CD8-positive, alpha-beta memory T cell (primary cell): ENCODE results near the gene EPB41L1. TPM values are rescaled to one million over a fixed set of nuclear protein-coding genes. Genes with fewer than 3 reads are reported as not detected.
A peak's percentile ranks its signal among the peaks of the same experiment; 100 is the strongest.

Experiments
- CTCF ChIA-PET: fragments of 350-600 bp; sonication (Branson Sonifier 250); formaldehyde crosslinking; loops from one replicate; lab custom pipeline; 2021; ENCODE audit warnings: antibody characterized with exemption; lab: Charles Lee
- POLR2A ChIA-PET: fragments of 350-600 bp; sonication (Branson Sonifier 250); formaldehyde crosslinking; loops from one replicate; lab custom pipeline; 2021; ENCODE audit warnings: antibody characterized with exemption; lab: Charles Lee
- DNase-seq, 5 donors: peaks; one replicate each; pipeline versions ENCODE4 v3.0.0 to v3.0.0-alpha.2; 2020 to 2022; ENCODE audit warnings: mixed read lengths in 1 of 5
- H3K27ac ChIP-seq: one replicate; pipeline ENCODE4 v1.7.0; 2013; ENCODE audit warnings: low read depth, mild to moderate bottlenecking, low read length, moderate library complexity
- H3K27me3 ChIP-seq: 2 replicates; pipeline ENCODE4 v1.7.0; 2013; ENCODE audit warnings: low read length, mild to moderate bottlenecking; ENCODE audit not compliant: insufficient read depth, poor library complexity, severe bottlenecking
- H3K36me3 ChIP-seq: 2 replicates; pipeline ENCODE4 v1.7.0; 2013; ENCODE audit warnings: mild to moderate bottlenecking, low read length, moderate library complexity; ENCODE audit not compliant: insufficient read depth
- H3K4me1 ChIP-seq: 2 replicates; pipeline ENCODE4 v1.7.0; 2013; ENCODE audit warnings: mild to moderate bottlenecking, low read length, moderate library complexity; ENCODE audit not compliant: insufficient read depth
- H3K4me3 ChIP-seq: 2 replicates; pipeline ENCODE4 v1.7.0; 2013; ENCODE audit warnings: mild to moderate bottlenecking, low read length
- H3K9me3 ChIP-seq: 2 replicates; pipeline ENCODE4 v1.7.0; 2013; ENCODE audit warnings: mild to moderate bottlenecking, low read length
- H3K27ac Mint-ChIP-seq, 8 donors: one replicate each; pipeline ENCODE4 v1.8.0; 2020 to 2021; ENCODE audit warnings: mixed read lengths in 8 of 8, mild to moderate bottlenecking in 6 of 8, inconsistent platforms in 3 of 8, moderate library complexity in 3 of 8
- H3K27me3 Mint-ChIP-seq, 2 donors: one replicate each; pipeline ENCODE4 v1.8.0; 2020 to 2021; ENCODE audit warnings: mixed read lengths in 2 of 2, mild to moderate bottlenecking in 1 of 2, moderate library complexity in 1 of 2
- H3K36me3 Mint-ChIP-seq, 3 donors: one replicate each; pipeline ENCODE4 v1.8.0; 2020 to 2021; ENCODE audit warnings: mixed read lengths in 3 of 3, inconsistent platforms in 1 of 3, mild to moderate bottlenecking in 1 of 3
- H3K4me1 Mint-ChIP-seq, 3 donors: one replicate each; pipeline ENCODE4 v1.8.0; 2020 to 2021; ENCODE audit warnings: mixed read lengths in 3 of 3, inconsistent platforms in 1 of 3, mild to moderate bottlenecking in 1 of 3
- H3K4me3 Mint-ChIP-seq, 7 donors: one replicate each; pipeline ENCODE4 v1.8.0; 2020 to 2021; ENCODE audit warnings: mixed read lengths in 7 of 7, mild to moderate bottlenecking in 6 of 7, moderate library complexity in 4 of 7, inconsistent platforms in 2 of 7
- H3K9me3 Mint-ChIP-seq, 5 donors: one replicate each; pipeline ENCODE4 v1.8.0; 2020 to 2022; ENCODE audit warnings: mixed read lengths in 5 of 5, mild to moderate bottlenecking in 3 of 5, moderate library complexity in 2 of 5, inconsistent platforms in 1 of 5
- polyA plus RNA-seq: library from polyadenylated mRNA; unstranded; fragments of 300-500 nt; fragmentation: Illumina TruSeq; gene quantifications from one replicate; pipeline ENCODE4 v1.2.3, GENCODE V29; 2021
- total RNA-seq, 2 experiments: library from RNA; stranded (reverse); gene quantifications; one replicate each; pipeline ENCODE4 v1.2.3, GENCODE V29; 2021

EPB41L1 gene
- total and polyA plus RNA-seq, 3 experiments from 2014 or later, result 0.29 to 0.35 TPM; not detected in 1

- Histone ChIP-seq H3K27ac (no peak overlapping the region), H3K9me3 (no peaks in the 10 kb centered on the region), H3K36me3 (no peaks in the 10 kb centered on the region), H3K4me3 (no peak overlapping the region), H3K4me1 (no peaks in the 10 kb centered on the region), H3K27me3 (peaks cover 3% of the 10 kb centered on the region)
- H3K9me3 Mint-ChIP-seq, result no peaks in the 10 kb centered on the region
- ChIA-PET POLR2A (no interaction called here), CTCF (interaction anchor here (1.6 kb wide), 1 partner anchor 9 kb away, joined by 4 read pairs; no protein-coding TSS in a partner anchor)
- no peak for DNase-seq
- H3K4me3 Mint-ChIP-seq, result no peak overlapping the region
- no peaks in the 10 kb centered on the region for H3K36me3 Mint-ChIP-seq
- peak overlapping the region in 1 of 8 donors; percentile 4 for H3K27ac Mint-ChIP-seq
- H3K4me1 Mint-ChIP-seq, result no peaks in the 10 kb centered on the region
- peaks cover 8 to 29% of the 10 kb centered on the region in 2 donors for H3K27me3 Mint-ChIP-seq
These were observed 42.4 kb upstream of the EPB41L1 start for GRCh38 chr20:36112112-36112511.

- H3K4me3 Mint-ChIP-seq, result no peak overlapping the region
- no peaks in the 10 kb centered on the region for H3K36me3 ChIP-seq
- H3K4me1 ChIP-seq, result no peaks in the 10 kb centered on the region
- H3K27me3 Mint-ChIP-seq, result peaks cover 8 to 33% of the 10 kb centered on the region in 2 donors
- no peak for DNase-seq
- POLR2A ChIA-PET, result no interaction called here
- H3K27ac Mint-ChIP-seq, result no peak overlapping the region
- no peak overlapping the region for H3K4me3 ChIP-seq
- H3K27ac ChIP-seq, result no peak overlapping the region
- no peaks in the 10 kb centered on the region for H3K9me3 ChIP-seq
- no peaks in the 10 kb centered on the region for H3K9me3 Mint-ChIP-seq
- no peaks in the 10 kb centered on the region for H3K36me3 Mint-ChIP-seq
- no peaks in the 10 kb centered on the region for H3K4me1 Mint-ChIP-seq
- CTCF ChIA-PET, result interaction anchor here (1.6 kb wide), 1 partner anchor 10 kb away, joined by 4 read pairs; no protein-coding TSS in a partner anchor
- H3K27me3 ChIP-seq, result peaks cover 3% of the 10 kb centered on the region
These were observed 41.5 kb upstream of the EPB41L1 start for GRCh38 chr20:36113036-36113435.

GRCh38 chr20:36113566-36114250, 40.8 kb upstream of the EPB41L1 start:
- H3K27ac Mint-ChIP-seq, result no peak overlapping the region
- ChIA-PET CTCF (interaction anchor here (1.0 to 1.6 kb wide), 2 partner anchors 11 to 121 kb away, joined by 3 to 4 read pairs; no protein-coding TSS in a partner anchor), POLR2A (interaction anchor here (0.9 kb wide), 1 partner anchor 63 kb away, joined by 3 read pairs; no protein-coding TSS in a partner anchor)
- H3K4me3 ChIP-seq, result no peak overlapping the region
- DNase-seq, result no peak
- H3K27me3 Mint-ChIP-seq, result peaks cover 8 to 34% of the 10 kb centered on the region in 2 donors
- H3K9me3 Mint-ChIP-seq, result no peaks in the 10 kb centered on the region
- H3K27ac ChIP-seq, result no peak overlapping the region
- H3K36me3 Mint-ChIP-seq, result no peaks in the 10 kb centered on the region
- H3K27me3 ChIP-seq, result peaks cover 3% of the 10 kb centered on the region
- no peaks in the 10 kb centered on the region for H3K4me1 Mint-ChIP-seq
- no peak overlapping the region for H3K4me3 Mint-ChIP-seq
- no peaks in the 10 kb centered on the region for H3K9me3 ChIP-seq
- H3K36me3 ChIP-seq, result no peaks in the 10 kb centered on the region
- no peaks in the 10 kb centered on the region for H3K4me1 ChIP-seq

GRCh38 chr20:36114707-36115106, 39.8 kb upstream of the EPB41L1 start:
- Mint-ChIP-seq H3K27me3 (peaks cover 9 to 38% of the 10 kb centered on the region in 2 donors), H3K27ac (no peak overlapping the region), H3K36me3 (no peaks in the 10 kb centered on the region), H3K4me3 (no peak overlapping the region), H3K9me3 (no peaks in the 10 kb centered on the region), H3K4me1 (no peaks in the 10 kb centered on the region)
- Histone ChIP-seq H3K27ac (no peak overlapping the region), H3K36me3 (no peaks in the 10 kb centered on the region), H3K27me3 (peaks cover 3% of the 10 kb centered on the region), H3K9me3 (no peaks in the 10 kb centered on the region), H3K4me1 (no peaks in the 10 kb centered on the region), H3K4me3 (no peak overlapping the region)
- POLR2A ChIA-PET, result no interaction called here
- CTCF ChIA-PET, result no interaction called here
- no peak for DNase-seq

- peaks cover 3% of the 10 kb centered on the region for H3K27me3 ChIP-seq
- Mint-ChIP-seq H3K4me3 (no peak overlapping the region), H3K9me3 (no peaks in the 10 kb centered on the region), H3K27me3 (peaks cover 10 to 43% of the 10 kb centered on the region in 2 donors), H3K4me1 (no peaks in the 10 kb centered on the region), H3K36me3 (no peaks in the 10 kb centered on the region), H3K27ac (no peak overlapping the region)
- DNase-seq, result no peak
- no peaks in the 10 kb centered on the region for H3K9me3 ChIP-seq
- H3K4me1 ChIP-seq, result no peaks in the 10 kb centered on the region
- H3K27ac ChIP-seq, result no peak overlapping the region
- no peaks in the 10 kb centered on the region for H3K36me3 ChIP-seq
- no peak overlapping the region for H3K4me3 ChIP-seq
- CTCF ChIA-PET, result no interaction called here
- POLR2A ChIA-PET, result interaction anchor here (0.5 kb wide), 1 partner anchor 37 kb away, joined by 8 read pairs; no protein-coding TSS in a partner anchor
These were observed 38.6 kb upstream of the EPB41L1 start for GRCh38 chr20:36115925-36116324.

GRCh38 chr20:36116807-36117441, 37.6 kb upstream of the EPB41L1 start:
- H3K4me1 Mint-ChIP-seq, result no peaks in the 10 kb centered on the region

GRCh38 chr20:36117638-36118037, 36.9 kb upstream of the EPB41L1 start:
- no peaks in the 10 kb centered on the region for H3K4me1 ChIP-seq
- H3K27me3 ChIP-seq, result peaks cover 3% of the 10 kb centered on the region
- H3K36me3 ChIP-seq, result no peaks in the 10 kb centered on the region
- POLR2A ChIA-PET, result no interaction called here
- no peak for DNase-seq
- H3K4me3 ChIP-seq, result no peak overlapping the region
- Mint-ChIP-seq H3K27ac (no peak overlapping the region), H3K9me3 (no peaks in the 10 kb centered on the region), H3K4me3 (no peak overlapping the region), H3K4me1 (no peaks in the 10 kb centered on the region), H3K27me3 (peaks cover 10 to 43% of the 10 kb centered on the region in 2 donors), H3K36me3 (no peaks in the 10 kb centered on the region)
- CTCF ChIA-PET, result no interaction called here
- H3K27ac ChIP-seq, result no peak overlapping the region
- H3K9me3 ChIP-seq, result no peaks in the 10 kb centered on the region

More at GRCh38 chr20:36116807-36117441, 37.6 kb upstream of the EPB41L1 start:
- ChIA-PET POLR2A (no interaction called here), CTCF (no interaction called here)
- H3K9me3 Mint-ChIP-seq, result no peaks in the 10 kb centered on the region
- H3K27me3 Mint-ChIP-seq, result peaks cover 10 to 43% of the 10 kb centered on the region in 2 donors
- H3K4me3 ChIP-seq, result no peak overlapping the region
- no peak overlapping the region for H3K27ac Mint-ChIP-seq
- no peaks in the 10 kb centered on the region for H3K4me1 ChIP-seq
- H3K27me3 ChIP-seq, result peaks cover 3% of the 10 kb centered on the region
- H3K9me3 ChIP-seq, result no peaks in the 10 kb centered on the region
- H3K27ac ChIP-seq, result no peak overlapping the region
- no peak overlapping the region for H3K4me3 Mint-ChIP-seq
- DNase-seq, result no peak
- no peaks in the 10 kb centered on the region for H3K36me3 ChIP-seq
- no peaks in the 10 kb centered on the region for H3K36me3 Mint-ChIP-seq

GRCh38 chr20:36118371-36118770, 36.2 kb upstream of the EPB41L1 start:
- Mint-ChIP-seq H3K27ac (no peak overlapping the region), H3K36me3 (no peaks in the 10 kb centered on the region), H3K4me3 (no peak overlapping the region), H3K9me3 (no peaks in the 10 kb centered on the region), H3K4me1 (no peaks in the 10 kb centered on the region), H3K27me3 (peaks cover 10 to 43% of the 10 kb centered on the region in 2 donors)
- Histone ChIP-seq H3K36me3 (no peaks in the 10 kb centered on the region), H3K9me3 (no peaks in the 10 kb centered on the region), H3K27ac (no peak overlapping the region), H3K4me1 (no peaks in the 10 kb centered on the region), H3K4me3 (no peak overlapping the region), H3K27me3 (peaks cover 3% of the 10 kb centered on the region)
- ChIA-PET POLR2A (no interaction called here), CTCF (no interaction called here)
- no peak for DNase-seq
